HepG2 (cell line): ENCODE results near the gene TTBK1. TPM values are rescaled to one million over a fixed set of nuclear protein-coding genes. Genes with fewer than 3 reads are reported as not detected.

ENCODE experiments used
- ASH2L ChIP-seq: fragments of 300-600, 200-600 bp; sonication (generic); IDR thresholded peaks from 2 replicates; pipeline ENCODE4 v1.7.0; 2017; ENCODE audit warnings: low read depth, mild to moderate bottlenecking, moderate library complexity, mixed read lengths, low read length; ENCODE audit not compliant: insufficient read length
- E2F5 ChIP-seq: sonication (generic); formaldehyde crosslinking; conservative IDR thresholded peaks from 2 replicates; pipeline ENCODE4 v1.4.0; 2020; ENCODE audit warnings: missing genetic modification reagents
- KDM5A ChIP-seq: fragments of 200-600 bp; sonication (generic); IDR thresholded peaks from 2 replicates; pipeline ENCODE4 v1.7.0; 2018; ENCODE audit warnings: antibody characterized with exemption, mild to moderate bottlenecking, low read length, borderline replicate concordance
- KLF6 ChIP-seq: IDR thresholded peaks from 2 replicates; pipeline ENCODE4 v1.8.0; 2016; ENCODE audit warnings: missing biosample characterization, missing genetic modification reagents
- PHF20 ChIP-seq: sonication (generic); formaldehyde crosslinking; IDR thresholded peaks from 2 replicates; pipeline ENCODE4 v1.5.0; 2020; ENCODE audit warnings: mild to moderate bottlenecking, missing genetic modification reagents
- PRDM10 ChIP-seq: sonication (generic); formaldehyde crosslinking; IDR thresholded peaks from 2 replicates; pipeline ENCODE4 v1.4.0; 2020; ENCODE audit warnings: low read depth, missing genetic modification reagents
- RELA ChIP-seq: sonication (generic); formaldehyde crosslinking; IDR thresholded peaks from 2 replicates; pipeline ENCODE4 v1.4.0; 2020; ENCODE audit warnings: missing genetic modification reagents
- TBP ChIP-seq: sonication (generic); formaldehyde crosslinking; IDR thresholded peaks from 2 replicates; pipeline ENCODE4 v1.5.0; 2020; ENCODE audit warnings: missing genetic modification reagents
- ZNF138 ChIP-seq: sonication (generic); formaldehyde crosslinking; IDR thresholded peaks from 2 replicates; pipeline ENCODE4 v1.5.0; 2020; ENCODE audit warnings: mild to moderate bottlenecking, low read depth, missing genetic modification reagents
- ZNF543 ChIP-seq: sonication (generic); formaldehyde crosslinking; IDR thresholded peaks from 2 replicates; pipeline ENCODE4 v1.4.0; 2020; ENCODE audit warnings: mild to moderate bottlenecking, missing genetic modification reagents
- ZNF576 ChIP-seq: sonication (generic); formaldehyde crosslinking; IDR thresholded peaks from 2 replicates; pipeline ENCODE4 v1.4.0; 2020; ENCODE audit warnings: mild to moderate bottlenecking, missing genetic modification reagents
- ZNF607 ChIP-seq: sonication (generic); formaldehyde crosslinking; IDR thresholded peaks from 2 replicates; pipeline ENCODE4 v1.5.1; 2020; ENCODE audit warnings: missing genetic modification reagents, mild to moderate bottlenecking, borderline replicate concordance
- ZNF724P ChIP-seq: sonication (generic); formaldehyde crosslinking; IDR thresholded peaks from 2 replicates; pipeline ENCODE4 v1.8.0; 2022; ENCODE audit warnings: missing genetic modification reagents, borderline replicate concordance
- ZNF746 ChIP-seq: sonication (generic); formaldehyde crosslinking; IDR thresholded peaks from 2 replicates; pipeline ENCODE4 v1.8.0; 2022; ENCODE audit warnings: mild to moderate bottlenecking, missing genetic modification reagents
- ZNF777 ChIP-seq: sonication (generic); formaldehyde crosslinking; IDR thresholded peaks from 2 replicates; pipeline ENCODE4 v1.4.0; 2020; ENCODE audit warnings: missing genetic modification reagents
- polyA plus RNA-seq, 8 experiments: library from polyadenylated mRNA; depleted of rRNA in 3 of 8; stranded (reverse) in 7 of 8; unstranded in 1 of 8; fragments of >200 nt; fragmentation: Illumina TruSeq in 4 of 8; extraction: Trizol in 4 of 8; gene quantifications; 2 replicates each; pipeline versions ENCODE4 v1.2.1 to v1.2.3, GENCODE V29; 2011 to 2016; ENCODE audit warnings: low read depth in 4 of 8, missing spikeins in 1 of 8, mixed read lengths in 1 of 8; ENCODE audit not compliant: insufficient read depth in 1 of 8
- total RNA-seq, 5 experiments: library from RNA; depleted of rRNA; stranded (reverse); fragments of >200 nt; fragmentation: Illumina TruSeq; extraction: Trizol; gene quantifications; 2 replicates each; pipeline ENCODE4 v1.2.3, GENCODE V29; 2016; ENCODE audit warnings: low read depth in 1 of 5
- TF ChIP-seq, protein P1 (sequence below): sonication (generic); formaldehyde crosslinking; IDR thresholded peaks from one replicate; pipeline ENCODE4 v1.5.1; 2020; ENCODE audit warnings: mild to moderate bottlenecking, missing genetic modification reagents; ENCODE audit errors: not compliant biosample characterization

Gene TTBK1
- total and polyA plus RNA-seq, 2 of the 13 experiments (the other 11 are each of a cell fraction or from before 2014, with no cell fraction given) = 0.24 to 0.33 TPM

DNA sequence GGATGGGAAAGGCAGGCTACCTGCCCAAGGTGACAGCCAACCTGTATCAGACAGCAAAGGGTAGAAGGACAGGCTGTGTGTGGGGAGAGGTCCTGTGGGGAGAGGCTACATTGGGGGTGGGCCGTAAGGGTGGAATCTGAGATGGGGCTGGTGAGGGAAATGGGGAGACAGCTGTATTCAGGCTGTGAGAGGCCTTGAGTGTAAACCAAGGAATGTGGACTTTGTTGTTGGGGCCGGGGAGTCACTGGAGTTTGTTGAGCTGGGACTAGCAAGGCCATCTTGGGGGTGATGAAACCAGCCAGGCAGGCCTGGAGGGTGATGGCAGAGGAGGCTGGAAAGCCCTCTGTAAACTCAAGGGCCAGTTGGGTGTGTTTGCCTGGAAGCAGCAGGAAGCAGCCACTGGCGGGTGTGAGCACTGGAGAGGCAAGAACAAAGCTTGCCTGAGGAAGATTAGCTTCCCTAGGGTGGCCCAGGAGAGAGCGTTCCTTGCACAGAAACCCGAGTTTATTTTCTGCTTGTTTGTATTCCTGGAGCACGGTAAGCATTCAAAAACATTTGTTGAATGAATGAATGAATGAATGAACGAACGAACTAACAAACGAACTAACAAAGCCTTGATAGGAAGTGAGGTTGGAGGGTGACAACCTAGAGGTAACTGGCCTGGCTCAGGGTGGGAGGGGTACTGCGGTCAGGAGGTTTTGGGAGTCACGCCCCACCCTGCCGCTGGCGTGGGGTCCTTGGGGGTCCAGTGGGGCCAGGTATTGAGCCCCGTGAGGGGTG, 18.9 kb downstream of the TTBK1 start (continued):
- TF ChIP-seq, protein P1, sequence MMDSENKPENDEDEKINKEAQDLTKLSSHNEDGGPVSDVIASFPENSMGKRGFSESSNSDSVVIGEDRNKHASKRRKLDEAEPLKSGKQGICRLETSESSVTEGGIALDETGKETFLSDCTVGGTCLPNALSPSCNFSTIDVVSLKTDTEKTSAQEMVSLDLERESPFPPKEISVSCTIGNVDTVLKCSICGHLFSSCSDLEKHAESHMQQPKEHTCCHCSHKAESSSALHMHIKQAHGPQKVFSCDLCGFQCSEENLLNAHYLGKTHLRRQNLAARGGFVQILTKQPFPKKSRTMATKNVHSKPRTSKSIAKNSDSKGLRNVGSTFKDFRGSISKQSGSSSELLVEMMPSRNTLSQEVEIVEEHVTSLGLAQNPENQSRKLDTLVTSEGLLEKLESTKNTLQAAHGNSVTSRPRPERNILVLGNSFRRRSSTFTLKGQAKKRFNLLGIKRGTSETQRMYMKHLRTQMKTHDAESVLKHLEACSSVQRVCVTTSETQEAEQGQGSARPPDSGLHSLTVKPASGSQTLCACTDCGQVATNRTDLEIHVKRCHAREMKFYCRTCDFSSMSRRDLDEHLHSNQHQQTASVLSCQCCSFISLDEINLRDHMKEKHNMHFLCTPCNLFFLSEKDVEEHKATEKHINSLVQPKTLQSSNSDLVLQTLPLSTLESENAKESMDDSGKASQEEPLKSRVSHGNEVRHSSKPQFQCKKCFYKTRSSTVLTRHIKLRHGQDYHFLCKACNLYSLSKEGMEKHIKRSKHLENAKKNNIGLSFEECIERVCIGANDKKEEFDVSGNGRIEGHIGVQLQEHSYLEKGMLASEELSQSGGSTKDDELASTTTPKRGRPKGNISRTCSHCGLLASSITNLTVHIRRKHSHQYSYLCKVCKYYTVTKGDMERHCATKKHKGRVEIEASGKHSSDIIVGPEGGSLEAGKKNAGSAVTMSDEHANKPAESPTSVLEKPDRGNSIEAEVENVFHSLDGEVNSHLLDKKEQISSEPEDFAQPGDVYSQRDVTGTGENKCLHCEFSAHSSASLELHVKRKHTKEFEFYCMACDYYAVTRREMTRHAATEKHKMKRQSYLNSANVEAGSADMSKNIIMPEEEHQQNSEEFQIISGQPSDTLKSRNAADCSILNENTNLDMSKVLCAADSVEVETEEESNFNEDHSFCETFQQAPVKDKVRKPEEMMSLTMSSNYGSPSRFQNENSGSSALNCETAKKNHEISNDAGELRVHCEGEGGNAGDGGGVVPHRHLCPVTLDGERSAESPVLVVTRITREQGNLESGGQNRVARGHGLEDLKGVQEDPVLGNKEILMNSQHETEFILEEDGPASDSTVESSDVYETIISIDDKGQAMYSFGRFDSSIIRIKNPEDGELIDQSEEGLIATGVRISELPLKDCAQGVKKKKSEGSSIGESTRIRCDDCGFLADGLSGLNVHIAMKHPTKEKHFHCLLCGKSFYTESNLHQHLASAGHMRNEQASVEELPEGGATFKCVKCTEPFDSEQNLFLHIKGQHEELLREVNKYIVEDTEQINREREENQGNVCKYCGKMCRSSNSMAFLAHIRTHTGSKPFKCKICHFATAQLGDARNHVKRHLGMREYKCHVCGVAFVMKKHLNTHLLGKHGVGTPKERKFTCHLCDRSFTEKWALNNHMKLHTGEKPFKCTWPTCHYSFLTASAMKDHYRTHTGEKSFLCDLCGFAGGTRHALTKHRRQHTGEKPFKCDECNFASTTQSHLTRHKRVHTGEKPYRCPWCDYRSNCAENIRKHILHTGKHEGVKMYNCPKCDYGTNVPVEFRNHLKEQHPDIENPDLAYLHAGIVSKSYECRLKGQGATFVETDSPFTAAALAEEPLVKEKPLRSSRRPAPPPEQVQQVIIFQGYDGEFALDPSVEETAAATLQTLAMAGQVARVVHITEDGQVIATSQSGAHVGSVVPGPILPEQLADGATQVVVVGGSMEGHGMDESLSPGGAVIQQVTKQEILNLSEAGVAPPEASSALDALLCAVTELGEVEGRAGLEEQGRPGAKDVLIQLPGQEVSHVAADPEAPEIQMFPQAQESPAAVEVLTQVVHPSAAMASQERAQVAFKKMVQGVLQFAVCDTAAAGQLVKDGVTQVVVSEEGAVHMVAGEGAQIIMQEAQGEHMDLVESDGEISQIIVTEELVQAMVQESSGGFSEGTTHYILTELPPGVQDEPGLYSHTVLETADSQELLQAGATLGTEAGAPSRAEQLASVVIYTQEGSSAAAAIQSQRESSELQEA (CRISPR knock-in tag) = no peak
- TF ChIP-seq ZNF777 (CRISPR knock-in tag) (no peak), ZNF724P (CRISPR knock-in tag) (peak; percentile 49; the same call in 1 of the 2 replicates), ASH2L (no peak), KDM5A (no peak), ZNF746 (no peak), ZNF138 (no peak), PHF20 (CRISPR knock-in tag) (no peak), ZNF576 (CRISPR knock-in tag) (peak; percentile 58; the same call in 1 of the 2 replicates), KLF6 (no peak), RELA (CRISPR knock-in tag) (no peak), TBP (CRISPR knock-in tag) (no peak), ZNF607 (no peak), ZNF543 (CRISPR knock-in tag) (no peak), PRDM10 (no peak), E2F5 (CRISPR knock-in tag) (no peak)
